Left renal cortex interstitium (tissue), 4 donors: Measurements from ENCODE around the gene KRTAP20-2. TPM values are rescaled to one million over a fixed set of nuclear protein-coding genes. Genes with fewer than 3 reads are reported as not detected.

Source experiments
- DNase-seq, 4 donors: peaks; one replicate each; pipeline ENCODE4 v3.0.0-alpha.2; 2013; ENCODE audit warnings: low read depth in 4 of 4, low spot score in 2 of 4, missing footprints in 1 of 4
- polyA plus RNA-seq, 4 donors: library from polyadenylated mRNA; unstranded; fragments of 120-200 nt; gene quantifications; one replicate each; pipeline ENCODE4 v1.2.1, GENCODE V29; 2013; ENCODE audit not compliant: insufficient read length in 4 of 4

The KRTAP20-2 gene
- not detected for polyA plus RNA-seq

GRCh38 chr21:30634906-30635305 is at the start of gene KRTAP20-2:
Gene KRTAP20-2, plus strand, starts transcription at chr21:30635206. Its CDS starts 58 bp downstream, at chr21:30635264.
- DNase-seq = no peak

DNA sequence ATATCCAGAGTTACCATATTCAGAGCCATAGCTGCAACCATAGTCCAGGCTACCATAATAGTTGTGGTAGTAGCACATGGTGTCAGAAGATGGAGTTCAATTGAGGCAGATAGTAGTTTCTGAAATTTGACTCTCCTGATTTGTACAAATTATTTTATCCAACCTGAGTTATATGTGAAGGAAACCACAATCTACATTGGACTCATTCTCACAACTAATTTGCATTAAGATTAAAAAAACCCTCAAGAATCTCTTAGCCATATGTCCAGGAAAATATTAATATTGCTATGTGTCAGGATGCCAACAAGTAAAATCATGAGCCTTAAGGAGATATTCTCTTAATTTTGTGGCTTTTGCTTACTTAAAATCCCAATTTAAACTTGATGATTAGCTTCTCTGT is 44.7 kb upstream of the KRTAP20-2 start, which contains the start of gene KRTAP22-2:
KRTAP22-2 (minus strand) TSS at position 101 of the 400 bp plus-strand sequence.
- DNase-seq = no peak

- DNase-seq = no peak
Observed at GRCh38 chr21:30592140-30592539, 42.9 kb upstream of the KRTAP20-2 start, which contains the start of gene KRTAP6-3. Gene KRTAP6-3, plus strand, starts transcription at chr21:30592440. Its CDS starts 6 bp downstream, at chr21:30592446.

DNA sequence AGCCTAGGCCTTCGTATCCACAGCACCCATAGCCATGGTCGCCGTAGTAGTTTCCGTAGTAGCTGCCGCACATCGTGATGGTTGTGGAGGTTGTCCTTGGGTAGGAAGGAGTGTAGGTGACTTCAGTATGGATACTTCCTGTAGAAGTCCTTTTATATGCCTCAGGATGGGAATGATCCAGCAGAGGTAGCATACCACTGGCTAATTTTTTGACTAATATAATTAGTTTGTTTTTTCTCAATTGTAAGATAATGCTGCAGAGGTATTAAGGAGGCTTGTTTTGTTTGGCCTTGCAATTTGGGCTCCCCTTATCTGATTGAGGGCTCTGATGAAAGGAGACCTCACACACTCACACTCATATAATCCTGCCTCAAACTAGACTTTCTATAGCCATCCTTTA is 36.2 kb upstream of the KRTAP20-2 start, which contains the start of gene KRTAP6-2:
KRTAP6-2 (minus strand) TSS at position 101 of the 400 bp plus-strand sequence; CDS start at position 73, 28 bp downstream.
- DNase-seq = no peak

GRCh38 chr21:30600787-30601186 is 34.2 kb upstream of the KRTAP20-2 start, which contains the start of gene KRTAP22-1:
Gene KRTAP22-1, plus strand, starts transcription at chr21:30601087.
- no peak for DNase-seq

GRCh38 chr21:30605968-30606367 is 29.0 kb upstream of the KRTAP20-2 start:
- no peak for DNase-seq

DNA sequence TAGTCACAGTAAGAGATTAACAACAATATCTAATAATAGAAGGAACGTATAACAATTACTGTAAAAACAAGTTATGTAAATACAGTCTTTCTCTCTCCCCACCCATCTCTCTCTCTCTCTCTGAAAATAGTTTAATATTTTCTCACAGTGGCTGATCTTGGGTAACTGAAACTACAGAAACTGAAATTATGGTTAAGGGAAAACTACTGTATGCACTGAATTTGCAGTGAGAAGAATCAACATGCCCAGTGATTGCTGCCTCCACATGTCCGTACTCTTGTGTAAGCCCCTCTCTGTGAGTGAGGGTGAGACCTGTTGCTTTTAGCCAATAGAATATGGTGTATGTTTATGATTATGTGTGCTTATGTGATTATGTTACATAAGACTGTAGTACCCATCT is 22.9 kb upstream of the KRTAP20-2 start:
- no peak for DNase-seq

DNA sequence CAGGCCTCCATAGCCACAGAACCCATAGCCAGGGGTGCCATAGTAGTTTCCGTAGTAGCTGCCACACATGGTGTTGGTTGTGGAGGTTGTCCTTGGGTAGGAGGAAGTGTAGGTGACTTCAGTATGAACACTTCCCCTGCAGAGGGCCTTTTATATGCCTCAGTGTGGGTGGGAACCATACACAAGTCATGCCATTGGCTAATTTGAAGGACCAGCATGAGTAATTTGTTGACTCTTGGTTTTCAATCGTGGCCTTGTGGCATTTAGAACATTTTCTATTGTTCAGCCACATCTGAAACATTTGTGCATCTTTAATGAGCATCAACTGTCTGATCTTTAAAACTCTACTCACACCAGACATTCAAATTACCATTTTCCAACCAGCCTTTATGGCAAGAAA is 21.2 kb upstream of the KRTAP20-2 start, which contains the start of gene KRTAP6-1:
KRTAP6-1 (minus strand) TSS at position 95 of the 400 bp plus-strand sequence; CDS start at position 69, 26 bp downstream.
- no peak for DNase-seq

- no peak for DNase-seq
Observed at GRCh38 chr21:30615199-30615598, 19.8 kb upstream of the KRTAP20-2 start.

GRCh38 chr21:30616125-30616524 is 18.9 kb upstream of the KRTAP20-2 start, which contains the start of gene KRTAP20-1:
Gene KRTAP20-1, plus strand, starts transcription at chr21:30616425. Its CDS starts 30 bp downstream, at chr21:30616455.
- no peak for DNase-seq

GRCh38 chr21:30620080-30620479 is 14.9 kb upstream of the KRTAP20-2 start:
- DNase-seq = no peak

- DNase-seq = no peak
Observed at GRCh38 chr21:30620522-30620921, 14.5 kb upstream of the KRTAP20-2 start, which contains the start of gene KRTAP20-4. Gene KRTAP20-4, plus strand, starts transcription at chr21:30620627.

DNA sequence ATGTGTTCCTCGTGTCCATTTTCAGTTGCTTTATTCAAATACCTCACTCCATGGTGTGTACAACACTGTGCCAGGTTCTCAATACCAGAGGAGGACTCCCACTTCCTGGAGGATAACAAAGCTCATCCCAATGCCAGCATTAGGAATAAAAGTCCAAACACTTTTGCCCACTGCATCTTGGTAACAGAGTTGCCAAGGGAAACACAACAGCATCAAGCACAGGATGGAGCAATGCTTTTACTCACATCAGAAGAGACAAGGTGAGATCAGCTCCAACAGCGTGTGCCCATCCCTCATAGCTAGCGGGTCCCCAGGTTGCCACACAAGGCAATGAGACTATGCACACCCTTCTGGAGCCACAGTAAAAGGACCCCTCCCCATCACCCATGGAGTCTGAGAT is 11.6 kb upstream of the KRTAP20-2 start:
- DNase-seq = no peak

GRCh38 chr21:30625449-30626165 is 9.4 kb upstream of the KRTAP20-2 start:
- DNase-seq = no peak

GRCh38 chr21:30628109-30628508 is 6.9 kb upstream of the KRTAP20-2 start:
- no peak for DNase-seq

DNA sequence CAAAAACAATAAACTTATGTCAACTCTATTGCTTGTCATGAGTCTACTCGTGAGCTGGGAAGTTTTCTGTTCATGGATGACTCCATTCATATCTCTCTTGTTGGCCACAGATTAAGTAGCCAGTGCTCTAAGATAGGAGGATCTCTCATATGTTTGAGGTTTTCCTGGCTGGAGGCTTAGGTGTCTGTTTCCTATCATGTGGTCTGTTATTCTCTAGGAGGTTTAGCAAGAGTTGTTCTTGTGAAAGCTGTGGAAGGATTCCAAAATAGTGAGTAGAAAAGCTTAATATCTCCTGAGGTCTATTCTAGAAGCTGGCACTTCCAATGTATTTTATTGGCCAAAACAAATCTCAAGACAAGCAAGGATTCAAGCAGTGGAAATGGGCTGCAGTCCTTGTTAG is 5.8 kb upstream of the KRTAP20-2 start:
- DNase-seq = no peak

GRCh38 chr21:30638686-30639085 is 3.7 kb downstream of the KRTAP20-2 start:
- no peak for DNase-seq

- no peak for DNase-seq
Observed at GRCh38 chr21:30642564-30642963, 7.6 kb downstream of the KRTAP20-2 start, which contains the start of gene KRTAP20-3. Gene KRTAP20-3, plus strand, starts transcription at chr21:30642864.

GRCh38 chr21:30646904-30647414 is 12.0 kb downstream of the KRTAP20-2 start:
- DNase-seq = no peak

GRCh38 chr21:30652891-30653290 is 17.9 kb downstream of the KRTAP20-2 start:
- no peak for DNase-seq

DNA sequence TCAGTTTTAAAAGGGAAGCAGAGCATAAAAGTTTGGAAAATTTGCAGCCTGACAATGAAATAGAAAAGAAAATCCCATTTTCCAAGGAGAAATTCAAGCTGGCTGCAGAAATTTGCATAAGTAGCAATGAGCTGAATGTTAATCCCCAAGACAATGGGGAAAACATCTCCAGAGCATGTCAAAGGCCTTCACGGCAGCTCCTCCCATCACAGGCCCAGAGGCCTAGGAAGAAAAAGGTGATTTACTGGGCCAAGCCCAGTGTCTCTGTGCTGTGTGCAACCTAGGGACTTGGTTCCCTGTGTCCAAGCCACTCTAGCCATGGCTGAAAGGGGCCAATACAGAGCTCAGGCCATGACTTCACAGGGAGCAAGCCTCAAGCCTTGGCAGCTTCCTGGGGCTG is 33.8 kb downstream of the KRTAP20-2 start:
- no peak for DNase-seq
